Neural progenitor cell (in vitro differentiated cells): Measurements from ENCODE around the gene IL36RN.

Experiments used
- EZH2 ChIP-seq: fragments of 200-600 bp; sonication (generic); IDR thresholded peaks from 2 replicates; pipeline ENCODE4 v1.6.1; 2017; ENCODE audit warnings: antibody characterized with exemption, mild to moderate bottlenecking, moderate library complexity
- TF ChIP-seq, protein P1 (sequence below): fragments of 200-600 bp; sonication (generic); IDR thresholded peaks from 2 replicates; pipeline ENCODE4 v1.5.1; 2017; ENCODE audit warnings: antibody characterized with exemption, mild to moderate bottlenecking

DNA sequence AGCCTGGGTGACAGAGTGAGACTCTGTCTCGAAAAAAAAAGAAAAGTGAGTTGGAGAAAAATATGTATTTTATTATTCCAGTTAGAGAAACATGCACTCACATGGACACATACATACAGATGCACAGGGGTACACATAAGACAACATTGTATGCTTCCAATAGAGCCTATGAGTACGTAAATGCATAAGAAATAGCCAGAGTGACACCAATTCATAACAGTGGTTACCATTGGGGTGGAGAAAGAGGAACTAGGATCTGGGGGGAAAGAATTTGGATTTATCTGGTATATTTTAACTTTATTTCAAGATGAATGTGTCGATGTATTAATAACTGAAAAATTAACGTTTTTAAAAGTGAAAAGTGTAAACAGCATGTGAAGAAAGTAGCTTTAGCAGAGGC is 37.7 kb upstream of the IL36RN start:
- TF ChIP-seq, protein P1, sequence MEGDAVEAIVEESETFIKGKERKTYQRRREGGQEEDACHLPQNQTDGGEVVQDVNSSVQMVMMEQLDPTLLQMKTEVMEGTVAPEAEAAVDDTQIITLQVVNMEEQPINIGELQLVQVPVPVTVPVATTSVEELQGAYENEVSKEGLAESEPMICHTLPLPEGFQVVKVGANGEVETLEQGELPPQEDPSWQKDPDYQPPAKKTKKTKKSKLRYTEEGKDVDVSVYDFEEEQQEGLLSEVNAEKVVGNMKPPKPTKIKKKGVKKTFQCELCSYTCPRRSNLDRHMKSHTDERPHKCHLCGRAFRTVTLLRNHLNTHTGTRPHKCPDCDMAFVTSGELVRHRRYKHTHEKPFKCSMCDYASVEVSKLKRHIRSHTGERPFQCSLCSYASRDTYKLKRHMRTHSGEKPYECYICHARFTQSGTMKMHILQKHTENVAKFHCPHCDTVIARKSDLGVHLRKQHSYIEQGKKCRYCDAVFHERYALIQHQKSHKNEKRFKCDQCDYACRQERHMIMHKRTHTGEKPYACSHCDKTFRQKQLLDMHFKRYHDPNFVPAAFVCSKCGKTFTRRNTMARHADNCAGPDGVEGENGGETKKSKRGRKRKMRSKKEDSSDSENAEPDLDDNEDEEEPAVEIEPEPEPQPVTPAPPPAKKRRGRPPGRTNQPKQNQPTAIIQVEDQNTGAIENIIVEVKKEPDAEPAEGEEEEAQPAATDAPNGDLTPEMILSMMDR, result no peak
- no peak for TF ChIP-seq EZH2
